HG03280 (cell line): ENCODE results near the gene PXK.
"Not testable (repeated sequence)": the region's sequence is repeated elsewhere in the genome, so short reads cannot be mapped to it uniquely, and the experiment has no call there.

Experiments
- ATAC-seq: cut with Tn5 transposase; IDR thresholded peaks from one replicate; pipeline ENCODE4 v1.9.1; 2021; ENCODE audit warnings: mild to moderate bottlenecking, moderate library complexity; ENCODE audit not compliant: unreplicated experiment

Gene PXK

DNA sequence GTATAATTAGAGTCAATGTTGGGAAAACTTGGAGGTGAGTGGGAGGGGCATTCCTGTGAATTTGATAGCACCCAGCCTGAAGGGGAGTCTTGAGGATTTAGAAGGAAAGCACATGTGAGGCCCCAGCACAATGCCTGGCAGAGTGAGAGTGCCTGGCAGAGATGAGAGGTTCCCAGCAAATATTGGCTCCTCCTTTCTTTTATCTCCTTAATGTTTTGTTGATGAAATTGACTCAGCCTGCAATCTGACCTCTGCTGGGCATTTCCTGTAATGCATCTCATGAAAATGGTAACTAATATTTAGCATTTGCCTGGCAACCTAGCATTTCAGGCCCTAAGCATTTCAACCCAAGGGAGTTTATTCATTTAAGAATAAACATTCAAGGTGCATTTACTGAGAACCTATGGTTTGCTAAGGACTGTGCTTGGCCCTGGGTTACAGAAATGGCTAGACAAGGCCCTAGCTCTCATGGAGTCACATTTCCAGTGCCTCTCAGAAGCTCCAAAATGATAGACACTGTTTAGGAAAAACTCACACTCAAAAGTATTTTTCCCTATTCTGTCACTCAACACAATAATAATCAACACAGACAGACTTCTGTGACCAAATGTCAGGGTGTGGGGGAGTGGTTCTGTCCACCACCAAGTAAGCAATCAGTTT is 82.0 kb downstream of the PXK start:
- no peak for ATAC-seq

GRCh38 chr3:58416191-58416590 is 83.5 kb downstream of the PXK start:
- no peak for ATAC-seq

GRCh38 chr3:58417075-58417474 is 84.4 kb downstream of the PXK start:
- ATAC-seq: no peak

GRCh38 chr3:58418227-58418626 is 85.5 kb downstream of the PXK start:
- ATAC-seq: no peak

GRCh38 chr3:58419780-58420507 is 87.3 kb downstream of the PXK start:
- ATAC-seq: peak; percentile 65

GRCh38 chr3:58421004-58421403 is 88.3 kb downstream of the PXK start:
- no peak for ATAC-seq

- ATAC-seq: no peak
These were observed 90.1 kb downstream of the PXK start for GRCh38 chr3:58422756-58423325.

GRCh38 chr3:58424613-58425012 is 91.9 kb downstream of the PXK start:
- ATAC-seq: no peak

DNA sequence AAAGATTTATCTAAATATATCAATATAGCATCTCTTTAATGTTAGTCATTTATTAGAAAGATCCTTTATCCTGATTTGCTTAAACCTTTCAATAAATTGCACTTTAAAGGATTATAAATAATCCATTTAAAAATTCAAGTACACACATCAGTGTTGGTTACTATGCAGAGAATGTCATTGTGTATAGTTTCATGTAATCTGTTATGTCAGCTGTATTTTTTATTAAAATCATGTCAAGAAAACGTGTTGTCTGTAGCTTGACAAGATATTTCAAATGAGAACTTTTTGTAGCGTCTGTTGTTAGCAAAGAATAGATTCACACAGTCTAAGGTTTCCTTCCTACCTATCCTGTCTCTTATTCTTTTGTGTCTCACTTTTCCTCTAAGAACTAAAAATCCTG is 93.1 kb downstream of the PXK start:
- ATAC-seq: no peak

DNA sequence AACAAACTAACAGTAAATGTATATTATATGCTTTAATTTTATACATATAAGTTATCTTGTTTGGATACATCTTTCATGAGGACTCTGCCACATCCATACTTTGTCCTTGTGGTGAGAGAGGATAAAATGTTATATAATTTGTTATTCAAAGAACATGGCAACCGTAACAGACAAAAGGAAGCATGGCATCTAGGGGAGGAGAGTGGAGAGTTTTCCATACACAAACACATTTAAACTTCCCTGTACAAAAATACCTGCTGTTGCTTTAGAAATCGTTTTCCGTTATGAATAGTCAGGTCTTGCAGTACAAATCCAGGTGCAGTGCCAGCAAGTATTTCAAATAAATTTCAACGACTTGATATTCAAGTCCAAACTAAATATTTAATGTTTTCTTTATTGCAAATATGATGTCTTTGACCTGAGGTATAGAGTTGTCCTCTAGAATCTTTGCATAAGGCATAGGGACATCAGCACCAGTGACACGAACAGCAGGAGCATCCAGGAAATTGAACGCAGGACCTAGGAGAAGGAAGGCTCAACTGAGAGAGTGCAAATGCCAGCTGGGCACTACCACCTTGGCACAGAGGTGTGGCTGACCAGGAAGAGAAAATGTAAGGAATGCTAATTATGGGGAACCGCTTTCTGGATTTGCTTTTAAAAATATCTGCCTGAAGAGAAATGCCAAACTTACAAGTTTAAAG is 95.1 kb downstream of the PXK start:
- no peak for ATAC-seq

GRCh38 chr3:58429657-58430056 is 97.0 kb downstream of the PXK start:
- ATAC-seq: peak; percentile 48

DNA sequence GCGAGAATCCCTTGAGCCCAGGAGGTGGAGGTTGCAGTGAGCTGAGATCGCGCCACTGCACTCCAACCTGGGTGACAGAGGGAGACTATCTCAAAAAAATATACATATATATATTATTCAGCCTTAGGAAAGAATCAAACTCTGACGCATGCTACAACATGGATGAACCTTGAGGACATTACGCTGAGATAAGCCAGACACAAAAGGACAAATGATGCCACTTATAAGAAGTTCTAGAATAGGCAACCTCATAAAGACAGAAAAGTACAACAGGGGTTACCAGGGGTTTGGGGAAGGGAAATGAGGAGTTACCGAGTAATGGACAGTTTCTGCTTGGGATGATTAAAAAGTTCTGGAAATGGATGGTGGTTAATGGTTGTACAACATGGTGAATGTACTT is 100.2 kb downstream of the PXK start:
- no peak for ATAC-seq

- peak; percentile 93 for ATAC-seq
These were observed 100.9 kb downstream of the PXK start, which contains the start of gene PDHB for GRCh38 chr3:58433400-58434167. PDHB (minus strand) TSS chr3:58433832; CDS start chr3:58433809, 23 bp downstream.

DNA sequence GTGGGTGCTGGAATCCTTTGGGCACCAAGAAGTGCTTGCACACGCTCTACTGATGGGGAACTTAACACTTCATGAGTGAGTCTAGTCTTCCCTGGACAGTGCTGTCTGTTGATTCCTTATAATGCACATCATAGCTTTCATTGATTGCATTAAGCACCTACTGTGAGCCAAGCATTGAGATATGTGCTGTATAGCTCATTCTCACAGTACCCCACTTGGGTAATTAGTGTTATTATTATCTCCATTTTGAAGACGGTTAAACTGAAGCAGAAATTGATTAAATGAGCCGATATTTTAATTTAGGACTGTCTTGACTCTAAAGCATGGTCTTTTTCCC is 101.4 kb downstream of the PXK start:
- ATAC-seq: no peak

DNA sequence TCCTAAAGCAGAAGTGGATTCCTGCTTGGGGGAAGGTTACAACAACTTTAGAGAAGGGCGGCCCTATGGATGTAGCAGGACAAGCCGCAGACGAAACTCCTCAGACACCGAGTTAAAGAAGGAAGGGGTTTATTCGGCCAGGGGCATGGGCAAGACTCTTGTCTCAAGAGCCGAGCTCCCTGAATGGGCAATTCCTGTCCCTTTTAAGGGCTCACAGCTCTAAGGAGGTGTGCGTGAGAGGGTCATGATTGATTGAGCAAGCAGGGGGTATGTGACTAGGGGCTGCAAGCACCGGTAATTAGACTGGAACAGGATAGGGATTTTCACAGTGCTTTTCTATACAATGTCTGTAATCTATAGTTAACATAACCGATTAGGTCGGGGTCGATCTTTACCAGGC is 101.8 kb downstream of the PXK start:
- no peak for ATAC-seq

- ATAC-seq: no peak
These were observed 102.3 kb downstream of the PXK start for GRCh38 chr3:58434990-58435389.

DNA sequence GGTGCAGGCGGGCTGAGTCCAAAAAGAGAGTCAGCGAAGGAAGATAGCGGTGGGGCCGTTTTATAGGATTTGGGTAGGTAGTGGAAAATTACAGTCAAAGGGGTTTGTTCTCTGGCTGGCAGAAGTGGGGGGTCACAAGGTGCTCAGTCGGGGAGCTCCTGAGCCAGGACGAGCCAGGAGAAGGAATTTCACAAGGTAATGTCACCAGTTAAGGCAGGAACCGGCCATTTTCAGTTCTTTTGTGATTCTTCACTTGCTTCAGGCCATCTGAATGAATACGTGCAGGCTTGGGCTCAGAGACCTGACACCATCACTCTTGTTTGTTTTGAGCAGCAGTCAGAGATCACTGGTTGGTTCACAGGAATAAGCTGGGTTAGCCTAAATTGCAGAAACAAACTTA is 104.6 kb downstream of the PXK start:
- not testable (repeated sequence) for ATAC-seq

- ATAC-seq: not testable (repeated sequence)
These were observed 108.3 kb downstream of the PXK start for GRCh38 chr3:58440996-58441355.

DNA sequence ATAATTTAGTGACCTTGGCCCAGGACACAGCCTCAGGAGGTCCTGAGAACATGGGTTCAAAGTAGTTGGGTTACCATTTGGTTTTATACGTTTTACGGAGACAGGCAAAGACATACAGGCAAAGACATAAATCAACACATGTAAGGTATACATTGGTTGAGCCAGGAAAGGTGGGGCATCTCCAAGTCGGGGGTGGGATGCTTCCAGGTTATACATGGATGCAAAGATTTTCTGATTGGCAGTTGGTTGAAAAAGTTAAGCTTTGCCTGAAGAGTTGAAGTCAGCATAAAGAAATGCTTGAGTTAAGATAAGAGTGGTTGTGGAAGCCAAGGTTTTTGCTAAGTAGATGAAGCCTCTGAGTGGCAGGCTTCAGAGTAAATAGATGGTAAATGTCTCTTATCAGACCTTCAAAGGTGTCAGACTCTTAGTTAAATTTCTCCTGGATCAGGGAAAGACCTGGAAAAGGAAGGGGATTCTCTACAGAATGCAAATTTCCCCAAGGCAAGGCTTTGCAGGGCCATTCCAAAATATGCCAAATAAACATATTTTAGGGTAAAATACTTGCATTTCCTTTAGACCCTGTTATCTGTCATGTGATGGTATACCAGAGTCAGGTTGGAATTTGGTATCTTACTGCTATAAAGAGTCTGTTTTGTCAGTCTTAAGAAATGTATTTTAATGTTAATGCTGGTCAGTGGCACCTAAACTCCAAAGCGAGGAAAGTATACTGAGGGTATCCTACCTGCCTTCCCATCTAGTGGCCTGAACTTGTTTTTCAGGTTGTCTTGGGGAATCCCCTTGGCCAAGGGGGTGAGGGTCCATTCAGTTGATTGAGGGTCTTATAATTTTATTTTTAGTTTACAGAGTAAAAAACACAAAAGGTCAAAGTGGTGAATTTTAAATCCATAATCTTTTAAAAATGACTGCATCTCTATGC is 109.1 kb downstream of the PXK start:
- no peak for ATAC-seq

DNA sequence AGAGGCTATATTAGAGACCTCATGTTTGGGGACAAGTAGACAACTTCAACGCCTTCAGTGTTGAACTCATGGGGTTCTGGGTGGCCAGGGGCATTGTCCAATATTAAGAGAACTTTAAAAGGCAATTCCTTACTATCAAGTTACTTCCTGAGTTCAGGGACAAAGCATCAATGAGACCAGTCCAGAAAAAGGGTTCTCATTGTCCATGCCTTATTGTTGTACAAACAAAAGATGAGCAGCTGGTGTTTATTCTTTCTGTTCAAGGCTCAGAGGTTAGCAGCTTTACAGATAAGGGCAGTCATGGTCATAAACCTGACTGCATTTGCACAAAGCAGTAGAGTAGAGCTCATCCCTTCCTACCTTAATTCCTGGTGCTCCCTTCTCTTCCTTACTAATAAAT is 119.5 kb downstream of the PXK start:
- no peak for ATAC-seq
